PC-9 (cell line): Measurements from ENCODE around the gene C13orf42. TPM values are rescaled to one million over a fixed set of nuclear protein-coding genes. Genes with fewer than 3 reads are reported as not detected.

ENCODE experiments used
- BruUV-seq: library from RNA; stranded (reverse); fragments of 400-500 nt; replicated peaks from 2 replicates; lab custom pipeline; 2021; lab: Mats Ljungman, UMichigan
- CTCF ChIA-PET: fragments of 300-600 bp; sonication (Branson Sonifier 250); formaldehyde crosslinking; loops from one replicate; lab custom pipeline; 2022; ENCODE audit warnings: antibody characterized with exemption; lab: Charles Lee
- POLR2A ChIA-PET: fragments of 300-600 bp; sonication (Branson Sonifier 250); formaldehyde crosslinking; loops from one replicate; lab custom pipeline; 2022; ENCODE audit warnings: antibody characterized with exemption; ENCODE audit not compliant: unreplicated experiment; lab: Charles Lee
- DNase-seq, 2 experiments: peaks; one replicate each; pipeline versions ENCODE4 v3.0.0 to v3.0.0-alpha.2; 2015 to 2022; ENCODE audit warnings: mixed read lengths in 1 of 2
- H2AFZ ChIP-seq: fragments of 200-600 bp; sonication (generic); 2 replicates; pipeline ENCODE4 v1.8.1; 2017; ENCODE audit warnings: antibody characterized with exemption
- H3F3A ChIP-seq: fragments of 200-600 bp; sonication (generic); 2 replicates; pipeline ENCODE4 v1.8.1; 2017; ENCODE audit warnings: antibody characterized with exemption, mild to moderate bottlenecking, low read depth; ENCODE audit not compliant: insufficient read depth
- H3K27ac ChIP-seq: fragments of 200-600 bp; sonication (generic); 2 replicates; pipeline ENCODE4 v1.6.1; 2016; ENCODE audit warnings: mixed run types
- H3K27me3 ChIP-seq: fragments of 200-600 bp; sonication (generic); 2 replicates; pipeline ENCODE4 v1.6.1; 2016; ENCODE audit warnings: low read depth, mixed run types; ENCODE audit not compliant: insufficient read depth
- H3K36me3 ChIP-seq: fragments of 200-600 bp; sonication (generic); 2 replicates; pipeline ENCODE4 v1.6.1; 2016; ENCODE audit warnings: low read depth, mixed run types
- H3K4me1 ChIP-seq: fragments of 200-600 bp; sonication (generic); replicated peaks from 2 replicates; pipeline ENCODE4 v1.6.1; 2016; ENCODE audit warnings: mixed run types; ENCODE audit not compliant: insufficient read depth
- H3K4me2 ChIP-seq: fragments of 200-600 bp; sonication (generic); 2 replicates; pipeline ENCODE4 v1.6.1; 2017; ENCODE audit warnings: mixed run types
- H3K4me3 ChIP-seq: fragments of 200-600 bp; sonication (generic); 2 replicates; pipeline ENCODE4 v1.6.1; 2016; ENCODE audit warnings: mixed run types
- H3K79me2 ChIP-seq: fragments of 200-600 bp; sonication (generic); 2 replicates; pipeline ENCODE4 v1.6.1; 2017; ENCODE audit warnings: low read depth, mixed run types
- H3K9me2 ChIP-seq: fragments of 200-600 bp; sonication (generic); 2 replicates; pipeline ENCODE4 v1.8.1; 2017; ENCODE audit warnings: mild to moderate bottlenecking; ENCODE audit not compliant: insufficient read depth
- H3K9me3 ChIP-seq: fragments of 200-600 bp; sonication (generic); 2 replicates; pipeline ENCODE4 v1.8.1; 2016; ENCODE audit warnings: low read depth; ENCODE audit not compliant: insufficient read depth
- H4K20me1 ChIP-seq: fragments of 200-600 bp; sonication (generic); 2 replicates; pipeline ENCODE4 v1.8.1; 2017; ENCODE audit not compliant: insufficient read depth
- EZH2 ChIP-seq: fragments of 200-600 bp; sonication (generic); IDR thresholded peaks from 2 replicates; pipeline ENCODE4 v1.8.0; 2017; ENCODE audit warnings: antibody characterized with exemption, low read depth
- intact Hi-C: fragments of 100-400 bp; cut with micrococcal nuclease; formaldehyde crosslinking; loops from one replicate; pipeline ENCODE4 v1.10.0; 2022; ENCODE audit not compliant: unreplicated experiment
- total RNA-seq: library from RNA; stranded (reverse); gene quantifications from 2 replicates; pipeline ENCODE4 v1.2.3, GENCODE V29; 2021
- TF ChIP-seq, protein P1 (sequence below): fragments of 200-600 bp; sonication (generic); conservative IDR thresholded peaks from 2 replicates; pipeline ENCODE4 v1.6.1; 2017; ENCODE audit warnings: mixed run types, antibody characterized with exemption, mild to moderate bottlenecking, moderate library complexity

The C13orf42 gene
- total RNA-seq, 1 experiment from 2014 or later, result not detected

DNA sequence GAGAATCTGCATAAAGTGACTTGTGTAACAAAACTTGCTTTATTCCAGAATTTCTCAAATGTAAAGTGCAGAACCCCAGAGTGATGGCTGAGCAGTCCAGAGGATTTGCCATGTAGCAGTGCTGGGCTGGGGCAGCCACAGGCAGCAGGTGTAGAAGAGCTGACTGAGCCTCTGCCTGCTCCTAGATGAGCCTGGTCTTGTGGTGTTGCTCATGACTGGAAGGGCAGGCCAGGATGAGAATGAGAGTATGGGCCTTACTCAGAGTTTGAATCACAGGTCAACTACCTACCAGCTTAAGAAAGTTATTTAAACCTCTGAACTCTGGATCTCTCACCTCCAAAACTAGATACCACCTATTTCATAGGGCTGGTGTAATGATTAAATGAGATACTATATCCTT is 2.9 kb upstream of the C13orf42 start:
- DNase-seq, result no peak
- intact Hi-C loops, result no loop called here
- Histone ChIP-seq H3K9me2 (no peaks in the 10 kb centered on the region), H3K4me2 (no peak overlapping the region), H3K4me1 (no peaks in the 10 kb centered on the region), H3K79me2 (no peaks in the 10 kb centered on the region), H3K4me3 (no peak overlapping the region), H3K36me3 (no peaks in the 10 kb centered on the region), H4K20me1 (no peaks in the 10 kb centered on the region), H2AFZ (no peak overlapping the region), H3K27ac (no peak overlapping the region), H3F3A (no peaks in the 10 kb centered on the region), H3K27me3 (peaks cover 60% of the 10 kb centered on the region), H3K9me3 (peaks cover 4% of the 10 kb centered on the region; the same call in 1 of the 2 replicates)
- ChIA-PET POLR2A (no interaction called here), CTCF (no interaction called here)
- BruUV-seq, result no TSS peak
- TF ChIP-seq, protein P1, sequence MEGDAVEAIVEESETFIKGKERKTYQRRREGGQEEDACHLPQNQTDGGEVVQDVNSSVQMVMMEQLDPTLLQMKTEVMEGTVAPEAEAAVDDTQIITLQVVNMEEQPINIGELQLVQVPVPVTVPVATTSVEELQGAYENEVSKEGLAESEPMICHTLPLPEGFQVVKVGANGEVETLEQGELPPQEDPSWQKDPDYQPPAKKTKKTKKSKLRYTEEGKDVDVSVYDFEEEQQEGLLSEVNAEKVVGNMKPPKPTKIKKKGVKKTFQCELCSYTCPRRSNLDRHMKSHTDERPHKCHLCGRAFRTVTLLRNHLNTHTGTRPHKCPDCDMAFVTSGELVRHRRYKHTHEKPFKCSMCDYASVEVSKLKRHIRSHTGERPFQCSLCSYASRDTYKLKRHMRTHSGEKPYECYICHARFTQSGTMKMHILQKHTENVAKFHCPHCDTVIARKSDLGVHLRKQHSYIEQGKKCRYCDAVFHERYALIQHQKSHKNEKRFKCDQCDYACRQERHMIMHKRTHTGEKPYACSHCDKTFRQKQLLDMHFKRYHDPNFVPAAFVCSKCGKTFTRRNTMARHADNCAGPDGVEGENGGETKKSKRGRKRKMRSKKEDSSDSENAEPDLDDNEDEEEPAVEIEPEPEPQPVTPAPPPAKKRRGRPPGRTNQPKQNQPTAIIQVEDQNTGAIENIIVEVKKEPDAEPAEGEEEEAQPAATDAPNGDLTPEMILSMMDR, result no peak
- no peak for TF ChIP-seq EZH2

DNA sequence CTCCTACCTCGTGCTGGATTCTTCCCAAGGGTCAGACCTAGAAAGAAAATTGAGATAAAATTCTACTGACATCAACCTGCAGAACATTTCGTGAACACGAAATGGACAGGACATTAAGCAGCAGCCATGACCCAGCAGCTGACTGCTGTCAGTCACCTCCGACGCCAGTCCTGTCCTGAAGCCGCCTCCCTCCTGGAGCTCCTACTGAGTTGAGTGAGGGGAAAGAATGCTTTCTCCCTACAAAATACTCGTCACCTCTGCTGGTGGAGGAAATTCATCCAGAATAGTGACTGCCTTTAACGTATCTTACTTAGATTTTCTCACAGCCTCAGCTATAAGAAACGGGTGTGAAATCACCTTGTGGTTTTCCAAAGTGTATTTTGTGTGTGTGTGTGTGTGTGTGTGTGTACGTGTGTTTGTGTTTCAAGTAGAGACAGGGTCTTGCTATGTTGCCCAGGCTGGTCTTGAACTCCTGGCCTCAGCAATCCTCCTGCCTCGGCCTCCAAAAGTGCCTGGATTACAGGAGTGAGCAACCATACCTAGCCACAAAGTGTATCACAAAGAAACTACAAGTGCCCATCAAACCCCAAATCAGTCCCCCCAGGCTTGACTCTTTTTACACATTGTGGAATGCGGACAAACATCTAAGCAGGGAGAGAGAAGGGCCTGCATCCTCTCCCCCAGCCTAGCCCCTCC is 2.3 kb upstream of the C13orf42 start:
- Histone ChIP-seq H2AFZ (no peak overlapping the region), H4K20me1 (no peaks in the 10 kb centered on the region), H3K36me3 (no peaks in the 10 kb centered on the region), H3F3A (no peaks in the 10 kb centered on the region), H3K27me3 (peaks cover 65% of the 10 kb centered on the region), H3K79me2 (no peaks in the 10 kb centered on the region), H3K27ac (no peak overlapping the region), H3K4me1 (no peaks in the 10 kb centered on the region), H3K4me3 (no peak overlapping the region), H3K9me2 (no peaks in the 10 kb centered on the region), H3K9me3 (peaks cover 4% of the 10 kb centered on the region; the same call in 1 of the 2 replicates), H3K4me2 (no peak overlapping the region)
- intact Hi-C loops, result no loop called here
- no peak for DNase-seq
- TF ChIP-seq, protein P1, result no peak
- no peak for TF ChIP-seq EZH2
- no TSS peak for BruUV-seq
- POLR2A ChIA-PET, result no interaction called here
- CTCF ChIA-PET, result no interaction called here

DNA sequence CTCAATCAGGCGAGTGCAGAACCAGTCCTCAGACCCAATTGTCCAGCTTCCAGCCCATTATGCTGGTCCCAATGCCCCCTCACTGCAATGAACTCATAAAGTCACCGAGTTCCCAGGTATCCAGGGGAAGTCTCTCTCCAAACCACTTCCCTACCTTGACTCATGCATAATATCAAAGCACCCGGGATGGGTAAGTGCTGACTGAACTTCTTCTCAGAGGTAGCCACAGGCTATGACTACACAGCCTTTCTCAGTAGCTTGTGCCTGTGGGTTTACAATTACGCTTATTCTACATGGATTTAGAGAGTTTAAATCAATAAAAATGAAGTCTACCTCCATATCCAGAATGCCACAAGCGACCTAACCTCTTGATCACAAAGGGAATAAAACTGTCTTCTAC is 1.7 kb upstream of the C13orf42 start:
- Histone ChIP-seq H3K4me3 (no peak overlapping the region), H3K9me2 (no peaks in the 10 kb centered on the region), H2AFZ (no peak overlapping the region), H3K27ac (no peak overlapping the region), H3K9me3 (peaks cover 2% of the 10 kb centered on the region; the same call in 1 of the 2 replicates), H3K4me1 (no peaks in the 10 kb centered on the region), H3K4me2 (no peak overlapping the region), H3K36me3 (no peaks in the 10 kb centered on the region), H4K20me1 (no peaks in the 10 kb centered on the region), H3F3A (no peaks in the 10 kb centered on the region), H3K27me3 (peaks cover 71% of the 10 kb centered on the region), H3K79me2 (no peaks in the 10 kb centered on the region)
- no TSS peak for BruUV-seq
- no peak for DNase-seq
- CTCF ChIA-PET, result no interaction called here
- POLR2A ChIA-PET, result no interaction called here
- intact Hi-C loops, result no loop called here
- TF ChIP-seq, protein P1, result no peak
- TF ChIP-seq EZH2, result no peak
